ENCODE data around the gene PRDM5.

- TF ChIP-seq EP300 (conservative IDR thresholded peaks at IDR 0.05; ENCODE audit: poor library complexity, severe bottlenecking) = no peak
- no peak for TF ChIP-seq POLR2AphosphoS5 (IDR thresholded peaks at IDR 0.05)
- no peak for TF ChIP-seq CTCF (IDR thresholded peaks at IDR 0.05; ENCODE audit: poor library complexity, severe bottlenecking)
Measured at GRCh38 chr4:120960656-120961267, 38.2 kb upstream of the PRDM5 start.
